IMR-90 (cell line): Measurements from ENCODE around the gene HNRNPU.

ENCODE experiments used
- BHLHE40 ChIP-seq: fragments of 150-350 bp; IDR thresholded peaks from 2 replicates; pipeline ENCODE4 v1.6.1; 2016; ENCODE audit warnings: mild to moderate bottlenecking, low read depth, low read length
- CEBPB ChIP-seq: IDR thresholded peaks from 2 replicates; pipeline ENCODE4 v1.6.1; 2012; ENCODE audit warnings: low read depth, low read length, improper control_type of control experiment
- CTCF ChIP-seq: conservative IDR thresholded peaks from 2 replicates; pipeline ENCODE4 v1.5.1; 2012; ENCODE audit warnings: mild to moderate bottlenecking, low read depth, low read length, improper control_type of control experiment
- FOS ChIP-seq: fragments of 150-350 bp; IDR thresholded peaks from 2 replicates; pipeline ENCODE4 v1.6.1; 2016; ENCODE audit warnings: low read depth, low read length
- MAFK ChIP-seq: IDR thresholded peaks from 2 replicates; pipeline ENCODE4 v1.6.1; 2012; ENCODE audit warnings: low read depth, low read length, improper control_type of control experiment
- MXI1 ChIP-seq: IDR thresholded peaks from 2 replicates; pipeline ENCODE4 v1.6.1; 2012; ENCODE audit warnings: low read depth, mild to moderate bottlenecking, low read length, moderate library complexity, borderline replicate concordance
- POLR2A ChIP-seq: IDR thresholded peaks from 2 replicates; pipeline ENCODE4 v1.6.1; 2012; ENCODE audit warnings: mild to moderate bottlenecking, low read depth, low read length
- RAD21 ChIP-seq: IDR thresholded peaks from 2 replicates; pipeline ENCODE4 v1.6.1; 2012; ENCODE audit warnings: low read length, improper control_type of control experiment
- RCOR1 ChIP-seq: IDR thresholded peaks from 2 replicates; pipeline ENCODE4 v1.6.1; 2012; ENCODE audit warnings: mild to moderate bottlenecking, low read length, improper control_type of control experiment; ENCODE audit not compliant: insufficient replicate concordance
- RFX5 ChIP-seq: IDR thresholded peaks from 2 replicates; pipeline ENCODE4 v1.8.0; 2012; ENCODE audit warnings: low read depth, mild to moderate bottlenecking, low read length, moderate library complexity
- SMC3 ChIP-seq: fragments of 150-350 bp; IDR thresholded peaks from 2 replicates; pipeline ENCODE4 v1.6.1; 2016; ENCODE audit warnings: low read depth, mild to moderate bottlenecking, antibody characterized with exemption, low read length, moderate library complexity
- USF2 ChIP-seq: fragments of 150-350 bp; IDR thresholded peaks from 2 replicates; pipeline ENCODE4 v1.6.1; 2017; ENCODE audit warnings: mild to moderate bottlenecking, antibody characterized with exemption, low read length, low read depth

- TF ChIP-seq CTCF (no peak), POLR2A (no peak), RFX5 (no peak), BHLHE40 (no peak), MXI1 (no peak), USF2 (no peak), RCOR1 (no peak), RAD21 (no peak), MAFK (no peak), CEBPB (no peak), FOS (no peak), SMC3 (no peak)
Measured at GRCh38 chr1:244860078-244860477, 4.3 kb downstream of the HNRNPU start.
